HepG2 (cell line): Measurements from ENCODE around the gene SCN9A. TPM values are rescaled to one million over a fixed set of nuclear protein-coding genes. Genes with fewer than 3 reads are reported as not detected.
A peak's percentile ranks its signal among the peaks of the same experiment; 100 is the strongest.

Experiments used
- ARNT2 ChIP-seq: sonication (generic); formaldehyde crosslinking; IDR thresholded peaks from 2 replicates; pipeline ENCODE4 v1.8.0; 2022; ENCODE audit warnings: mild to moderate bottlenecking, low read depth, missing genetic modification reagents, moderate library complexity
- ASH2L ChIP-seq: fragments of 300-600, 200-600 bp; sonication (generic); IDR thresholded peaks from 2 replicates; pipeline ENCODE4 v1.7.0; 2017; ENCODE audit warnings: low read depth, mild to moderate bottlenecking, moderate library complexity, mixed read lengths, low read length; ENCODE audit not compliant: insufficient read length
- FOSL2 ChIP-seq: sonication (generic); formaldehyde crosslinking; IDR thresholded peaks from 2 replicates; pipeline ENCODE4 v1.4.0; 2020; ENCODE audit warnings: missing genetic modification reagents
- GABPA ChIP-seq, 2 experiments: IDR thresholded peaks; 2 replicates each; pipeline ENCODE4 v1.6.1; 2011 to 2016; ENCODE audit warnings: low read depth in 2 of 2, low read length in 1 of 2, missing biosample characterization in 1 of 2, missing genetic modification characterization in 1 of 2
- HDAC1 ChIP-seq: sonication (generic); formaldehyde crosslinking; IDR thresholded peaks from 2 replicates; pipeline ENCODE4 v1.5.1; 2020; ENCODE audit warnings: mild to moderate bottlenecking, missing genetic modification reagents
- KDM1A ChIP-seq: IDR thresholded peaks from 2 replicates; pipeline ENCODE4 v1.6.1; 2016; ENCODE audit warnings: missing compliant biosample characterization
- KDM6A ChIP-seq: IDR thresholded peaks from 2 replicates; pipeline ENCODE4 v1.6.1; 2016; ENCODE audit warnings: low read depth
- PATZ1 ChIP-seq: sonication (generic); formaldehyde crosslinking; IDR thresholded peaks from 2 replicates; pipeline ENCODE4 v1.4.0; 2020; ENCODE audit warnings: missing genetic modification reagents
- PHF21A ChIP-seq: sonication (generic); formaldehyde crosslinking; IDR thresholded peaks from 2 replicates; pipeline ENCODE4 v1.5.0; 2020; ENCODE audit warnings: mild to moderate bottlenecking, missing genetic modification reagents
- POGZ ChIP-seq: sonication (generic); formaldehyde crosslinking; IDR thresholded peaks from 2 replicates; pipeline ENCODE4 v1.4.0; 2020; ENCODE audit warnings: mild to moderate bottlenecking, missing genetic modification reagents
- PRDM15 ChIP-seq: sonication (generic); formaldehyde crosslinking; IDR thresholded peaks from 2 replicates; pipeline ENCODE4 v1.4.0; 2020; ENCODE audit warnings: missing genetic modification reagents
- SOX13 ChIP-seq, 3 experiments: fragments of 450-650 bp in 1 of 3; sonication (generic) in 1 of 3; formaldehyde crosslinking in 1 of 3; IDR thresholded peaks in 2 of 3; conservative IDR thresholded peaks in 1 of 3; 2 replicates each; pipeline versions ENCODE4 v1.5.0 to v1.6.1; 2016 to 2020; ENCODE audit warnings: antibody characterized with exemption in 1 of 3, mild to moderate bottlenecking in 1 of 3, missing compliant biosample characterization in 1 of 3, missing genetic modification reagents in 1 of 3, moderate library complexity in 1 of 3
- SOX5 ChIP-seq: IDR thresholded peaks from 2 replicates; pipeline ENCODE4 v1.6.1; 2016; ENCODE audit warnings: borderline replicate concordance
- TBX2 ChIP-seq: sonication (generic); formaldehyde crosslinking; IDR thresholded peaks from 2 replicates; pipeline ENCODE4 v1.5.0; 2020; ENCODE audit warnings: missing genetic modification reagents, mild to moderate bottlenecking, borderline replicate concordance
- TCF7 ChIP-seq: sonication (generic); IDR thresholded peaks from 2 replicates; pipeline ENCODE4 v1.6.1; 2016; ENCODE audit warnings: antibody characterized with exemption, low read depth
- YY1 ChIP-seq: IDR thresholded peaks from 2 replicates; pipeline ENCODE4 v1.6.1; 2011; ENCODE audit warnings: low read length, low read depth, moderate library complexity, mild to moderate bottlenecking; ENCODE audit not compliant: insufficient read depth, insufficient replicate concordance
- ZBED4 ChIP-seq: sonication (generic); formaldehyde crosslinking; IDR thresholded peaks from 2 replicates; pipeline ENCODE4 v1.4.0; 2020; ENCODE audit warnings: missing genetic modification reagents, borderline replicate concordance
- ZNF292 ChIP-seq: sonication (generic); formaldehyde crosslinking; IDR thresholded peaks from 2 replicates; pipeline ENCODE4 v1.8.1; 2022; ENCODE audit warnings: mild to moderate bottlenecking, low read depth, missing genetic modification reagents, borderline replicate concordance
- polyA plus RNA-seq, 8 experiments: library from polyadenylated mRNA; depleted of rRNA in 3 of 8; stranded (reverse) in 7 of 8; unstranded in 1 of 8; fragments of >200 nt; fragmentation: Illumina TruSeq in 4 of 8; extraction: Trizol in 4 of 8; gene quantifications; 2 replicates each; pipeline versions ENCODE4 v1.2.1 to v1.2.3, GENCODE V29; 2011 to 2016; ENCODE audit warnings: low read depth in 4 of 8, missing spikeins in 1 of 8, mixed read lengths in 1 of 8; ENCODE audit not compliant: insufficient read depth in 1 of 8
- total RNA-seq, 5 experiments: library from RNA; depleted of rRNA; stranded (reverse); fragments of >200 nt; fragmentation: Illumina TruSeq; extraction: Trizol; gene quantifications; 2 replicates each; pipeline ENCODE4 v1.2.3, GENCODE V29; 2016; ENCODE audit warnings: low read depth in 1 of 5

Gene SCN9A
- total and polyA plus RNA-seq, 2 of the 13 experiments (the other 11 are each of a cell fraction or from before 2014, with no cell fraction given), result 15.3 to 24.3 TPM

- TF ChIP-seq PATZ1 (CRISPR knock-in tag) (peak; percentile 68), KDM1A (peak; percentile 89), ZBED4 (CRISPR knock-in tag) (peak; percentile 71; the same call in 1 of the 2 replicates), TBX2 (CRISPR knock-in tag) (peak; percentile 48), TCF7 (peak; percentile 53), ZNF292 (CRISPR knock-in tag) (peak; percentile 39; the same call in 1 of the 2 replicates), SOX13 (IDR thresholded peaks at IDR 0.05) (no peak), SOX13 (CRISPR knock-in tag; conservative IDR thresholded peaks at IDR 0.05 in 1 of 2, IDR thresholded peaks at IDR 0.05 in 1 of 2) (peak in 1 of 2 experiments; percentile 84; a peak in 2 of 4 replicates), SOX5 (CRISPR knock-in tag) (peak; percentile 84), HDAC1 (CRISPR knock-in tag) (peak; percentile 92), FOSL2 (CRISPR knock-in tag) (peak; percentile 73), KDM6A (CRISPR knock-in tag) (peak; percentile 75; the same call in 1 of the 2 replicates), PRDM15 (CRISPR knock-in tag) (no peak), ARNT2 (no peak), GABPA (IDR thresholded peaks at IDR 0.05; ENCODE audit: low read depth, low read length) (no peak), GABPA (CRISPR knock-in tag; IDR thresholded peaks at IDR 0.05; ENCODE audit: low read depth) (0 out of 2 replicates have a peak, but pooled peaks have one; percentile 16), POGZ (peak; percentile 94), ASH2L (peak; percentile 68), YY1 (peak; percentile 28), PHF21A (CRISPR knock-in tag) (peak; percentile 71)
Observed at GRCh38 chr2:166372046-166372445, 3.7 kb downstream of the SCN9A start (continued).
